ENCODE measurements around the gene CBX6. TPM values are rescaled to one million over a fixed set of nuclear protein-coding genes. Genes with fewer than 3 reads are reported as not detected.

Gene CBX6
- total RNA-seq, 2 donors from 2014 or later, result 28.0 to 57.0 TPM

GRCh38 chr22:38866024-38866398 lies 6.0 kb downstream of the CBX6 start:
- Histone ChIP-seq H3K27me3 (no peaks in the 10 kb centered on the region), H3K36me3 (peaks cover 40% of the 10 kb centered on the region), H3K4me3 (no peak overlapping the region), H3K4me1 (peaks cover 0 to 76% of the 10 kb centered on the region in 2 donors), H3K27ac (peak overlapping the region; percentile 15 to 73), H3K9me3 (no peaks in the 10 kb centered on the region)
- no peak for DNase-seq (ENCODE audit: low spot score)
- TF ChIP-seq CTCF (IDR thresholded peaks at IDR 0.05), result no peak

- no peaks in the 10 kb centered on the region for H3K27me3 ChIP-seq
- peak overlapping the region; percentile 67 to 73 for H3K27ac ChIP-seq
- TF ChIP-seq CTCF (IDR thresholded peaks at IDR 0.05), result no peak
- peaks cover 40% of the 10 kb centered on the region for H3K36me3 ChIP-seq
- H3K9me3 ChIP-seq, result no peaks in the 10 kb centered on the region
- H3K4me1 ChIP-seq, result peaks cover 0 to 70% of the 10 kb centered on the region in 2 donors
- no peak for DNase-seq (ENCODE audit: low spot score)
- H3K4me3 ChIP-seq, result no peak overlapping the region
Observed at GRCh38 chr22:38865201-38866023, 6.6 kb downstream of the CBX6 start.

GRCh38 chr22:38864361-38865191 lies 7.4 kb downstream of the CBX6 start:
- Histone ChIP-seq H3K27me3 (no peaks in the 10 kb centered on the region), H3K9me3 (no peaks in the 10 kb centered on the region), H3K27ac (peak overlapping the region; percentile 67 to 73), H3K4me3 (peak overlapping the region in 1 of 2 donors; percentile 17), H3K36me3 (peaks cover 36% of the 10 kb centered on the region), H3K4me1 (peaks cover 0 to 62% of the 10 kb centered on the region in 2 donors)
- no peak for DNase-seq (ENCODE audit: low spot score)
- no peak for TF ChIP-seq CTCF (IDR thresholded peaks at IDR 0.05)

- H3K27ac ChIP-seq, result no peak overlapping the region
- no peak for DNase-seq (ENCODE audit: low spot score)
- H3K9me3 ChIP-seq, result no peaks in the 10 kb centered on the region
- H3K4me3 ChIP-seq, result no peak overlapping the region
- H3K36me3 ChIP-seq, result peaks cover 28% of the 10 kb centered on the region
- H3K4me1 ChIP-seq, result peaks cover 0 to 52% of the 10 kb centered on the region in 2 donors
- H3K27me3 ChIP-seq, result no peaks in the 10 kb centered on the region
- no peak for TF ChIP-seq CTCF (IDR thresholded peaks at IDR 0.05)
Observed at GRCh38 chr22:38863531-38864131, 8.4 kb downstream of the CBX6 start.

GRCh38 chr22:38862375-38863329 lies 9.4 kb downstream of the CBX6 start:
- no peaks in the 10 kb centered on the region for H3K27me3 ChIP-seq
- no peak overlapping the region for H3K4me3 ChIP-seq
- H3K4me1 ChIP-seq, result peaks cover 0 to 49% of the 10 kb centered on the region in 2 donors
- no peak for DNase-seq (ENCODE audit: low spot score)
- H3K36me3 ChIP-seq, result peaks cover 18% of the 10 kb centered on the region
- no peaks in the 10 kb centered on the region for H3K9me3 ChIP-seq
- no peak overlapping the region for H3K27ac ChIP-seq
- no peak for TF ChIP-seq CTCF (IDR thresholded peaks at IDR 0.05)

Measured in right atrium auricular region (tissue), 2 donors.